ENCODE measurements around the gene GDF2. TPM values are rescaled to one million over a fixed set of nuclear protein-coding genes. Genes with fewer than 3 reads are reported as not detected.

Gene GDF2
- polyA plus RNA-seq, 4 donors: not detected

- DNase-seq (ENCODE audit: low read depth in 4 of 4, low spot score in 3 of 4): no peak
Observed at GRCh38 chr10:47290338-47290737, 31.9 kb upstream of the GDF2 start.

- DNase-seq (ENCODE audit: low read depth in 4 of 4, low spot score in 3 of 4): no peak
Observed at GRCh38 chr10:47291682-47292081, 30.6 kb upstream of the GDF2 start.

GRCh38 chr10:47294057-47294456 lies 28.2 kb upstream of the GDF2 start:
- DNase-seq (ENCODE audit: low read depth in 4 of 4, low spot score in 3 of 4): no peak

GRCh38 chr10:47294501-47294900 lies 27.8 kb upstream of the GDF2 start:
- DNase-seq (ENCODE audit: low read depth in 4 of 4, low spot score in 3 of 4): no peak

GRCh38 chr10:47295411-47295810 lies 26.8 kb upstream of the GDF2 start:
- no peak for DNase-seq (ENCODE audit: low read depth in 4 of 4, low spot score in 3 of 4)

- DNase-seq (ENCODE audit: low read depth in 4 of 4, low spot score in 3 of 4): no peak
Observed at GRCh38 chr10:47296156-47296894, 25.9 kb upstream of the GDF2 start.

- no peak for DNase-seq (ENCODE audit: low read depth in 4 of 4, low spot score in 3 of 4)
Observed at GRCh38 chr10:47296941-47297340, 25.3 kb upstream of the GDF2 start.

GRCh38 chr10:47297866-47298540 lies 24.3 kb upstream of the GDF2 start:
- no peak for DNase-seq (ENCODE audit: low read depth in 4 of 4, low spot score in 3 of 4)

- no peak for DNase-seq (ENCODE audit: low read depth in 4 of 4, low spot score in 3 of 4)
Observed at GRCh38 chr10:47298715-47299114, 23.5 kb upstream of the GDF2 start.

GRCh38 chr10:47299611-47300428 lies 22.4 kb upstream of the GDF2 start, which contains the start of gene GDF10:
Gene GDF10, plus strand, starts transcription at chr10:47300197. Its CDS starts 455 bp downstream, at chr10:47300652.
- no peak for DNase-seq (ENCODE audit: low read depth in 4 of 4, low spot score in 3 of 4)

GRCh38 chr10:47300429-47300931 lies 21.8 kb upstream of the GDF2 start:
- no peak for DNase-seq (ENCODE audit: low read depth in 4 of 4, low spot score in 3 of 4)

GRCh38 chr10:47301833-47302232 lies 20.4 kb upstream of the GDF2 start:
- DNase-seq (ENCODE audit: low read depth in 4 of 4, low spot score in 3 of 4): no peak

GRCh38 chr10:47303105-47303504 lies 19.1 kb upstream of the GDF2 start:
- DNase-seq (ENCODE audit: low read depth in 4 of 4, low spot score in 3 of 4): no peak

- DNase-seq (ENCODE audit: low read depth in 4 of 4, low spot score in 3 of 4): no peak
Observed at GRCh38 chr10:47303866-47304265, 18.4 kb upstream of the GDF2 start.

- no peak for DNase-seq (ENCODE audit: low read depth in 4 of 4, low spot score in 3 of 4)
Observed at GRCh38 chr10:47305566-47305965, 16.7 kb upstream of the GDF2 start.

GRCh38 chr10:47306387-47307210 lies 15.7 kb upstream of the GDF2 start:
- DNase-seq (ENCODE audit: low read depth in 4 of 4, low spot score in 3 of 4): no peak

- DNase-seq (ENCODE audit: low read depth in 4 of 4, low spot score in 3 of 4): no peak
Observed at GRCh38 chr10:47307381-47307780, 14.9 kb upstream of the GDF2 start.

- no peak for DNase-seq (ENCODE audit: low read depth in 4 of 4, low spot score in 3 of 4)
Observed at GRCh38 chr10:47308775-47309174, 13.5 kb upstream of the GDF2 start.

- no peak for DNase-seq (ENCODE audit: low read depth in 4 of 4, low spot score in 3 of 4)
Observed at GRCh38 chr10:47309408-47310089, 12.7 kb upstream of the GDF2 start.

- no peak for DNase-seq (ENCODE audit: low read depth in 4 of 4, low spot score in 3 of 4)
Observed at GRCh38 chr10:47310090-47310505, 12.2 kb upstream of the GDF2 start.

Measured in right renal pelvis (tissue), 4 donors.